Heart right ventricle (tissue), 16 donors: Measurements from ENCODE around the gene KIRREL1. TPM values are rescaled to one million over a fixed set of nuclear protein-coding genes. Genes with fewer than 3 reads are reported as not detected.
A peak's percentile ranks its signal among the peaks of the same experiment; 100 is the strongest.

Source experiments
- ATAC-seq, 8 donors: fragments of 200-7000 bp; cut with Tn5 transposase; one replicate each; pipeline ENCODE4 v1.9.1; 2020; ENCODE audit warnings: mild to moderate bottlenecking in 8 of 8, moderate library complexity in 8 of 8, moderate number of reproducible peaks in 1 of 8
- DNase-seq, 2 donors: peaks; one replicate each; pipeline ENCODE4 v3.0.0-alpha.2; 2020
- H3K27ac ChIP-seq, 10 donors: fragments of 200-600 bp; sonication (generic) in 2 of 10; one replicate each; pipeline versions ENCODE4 v1.5.0 to v1.8.0; 2020 to 2022; ENCODE audit warnings: mild to moderate bottlenecking in 3 of 10
- H3K27me3 ChIP-seq, 7 donors: fragments of 200-600 bp; one replicate each; pipeline ENCODE4 v1.8.0; 2021 to 2022; ENCODE audit warnings: mild to moderate bottlenecking in 2 of 7
- H3K36me3 ChIP-seq, 9 donors: fragments of 200-600 bp; sonication (generic) in 1 of 9; one replicate each; pipeline versions ENCODE4 v1.5.0 to v1.8.0; 2020 to 2022; ENCODE audit warnings: mild to moderate bottlenecking in 2 of 9
- H3K4me1 ChIP-seq, 9 donors: fragments of 200-600 bp; sonication (generic) in 1 of 9; one replicate each; pipeline versions ENCODE4 v1.5.0 to v1.8.0; 2020 to 2022; ENCODE audit warnings: mild to moderate bottlenecking in 4 of 9
- H3K4me3 ChIP-seq, 10 donors: fragments of 200-600 bp; sonication (generic) in 2 of 10; one replicate each; pipeline versions ENCODE4 v1.5.0 to v1.8.0; 2020 to 2022; ENCODE audit warnings: mild to moderate bottlenecking in 7 of 10, moderate library complexity in 2 of 10
- H3K9me3 ChIP-seq, 11 donors: fragments of 200-600 bp in 10 of 11; sonication (generic) in 2 of 11; one replicate each; pipeline versions ENCODE4 v1.5.0 to v1.8.0; 2013 to 2022; ENCODE audit warnings: mild to moderate bottlenecking in 2 of 11, control low read depth in 1 of 11, moderate library complexity in 1 of 11
- CTCF ChIP-seq, 9 donors: fragments of 200-600 bp; sonication (generic) in 2 of 9; IDR thresholded peaks; one replicate each; pipeline versions ENCODE4 v1.5.0 to v1.8.0; 2021 to 2022; ENCODE audit warnings: antibody characterized with exemption in 9 of 9, mild to moderate bottlenecking in 5 of 9, moderate library complexity in 1 of 9
- WGBS, 2 donors: extraction: QIAGEN DNeasy Blood & Tissue Kit; methylation state at CpG; one replicate each; pipeline ENCODE4 v1.1.7; 2013; ENCODE audit warnings: inconsistent platforms in 1 of 2; 5-methylcytosine and 5-hydroxymethylcytosine counted together
- intact Hi-C, 10 donors: fragments of 100-400 bp; cut with DNase I; formaldehyde crosslinking; loops; one replicate each; pipeline versions ENCODE4 v1.11.1 to v1.14.2; 2022
- polyA plus RNA-seq, 2 donors: library from polyadenylated mRNA; stranded (reverse); fragments of 200-250 nt; gene quantifications; one replicate each; pipeline ENCODE4 v1.2.3, GENCODE V29; 2013
- total RNA-seq, 10 donors: library from RNA; stranded (reverse); fragmentation: NEBNext Ultra II Directional in 3 of 10; extraction: Animal tissue kit (Norgen Biotek cat#: 25700) in 3 of 10; gene quantifications; one replicate each; pipeline versions ENCODE4 v1.2.1 to v1.2.4, GENCODE V29; 2021 to 2023
- donor health status: Arrhythmogenic right ventricular cardiomyopathy.
- donor health status: ischemic (EF 13 %, LVEDD 7.1; RV severe dilation, severe dysfunction).
- donor health status: healthy with polysubstance abuse.
- donor health status: DM: no; HTN: yes; CAD: no.
- donor health status: DM: no; HTN: no; CAD: no.
- donor health status: ischemic (EF 25% LVEDD 6.9; RV normal size, moderate dysfunction).
- donor health status: ischemic (EF 25% LVEDD 5.7; RV mildly dilated, moderate dysfunction).
- donor health status: healthy.
- donor health status: DM: yes; HTN: yes; CAD: no.
- donor health status: Ischemic cardiomyopathy.
- donor health status: ischemic (EF 35%, LVEDD 5.7; RV mildly dilated, moderate dysfunction).
- donor health status: nonischemic (EF 11% LVEDD 7.7; RV severe dilation, severe dysfunction).
- donor health status: DM: yes; HTN: yes; CAD: no.
- donor health status: PGD.
- donor health status: ischemic (EF 29% LVEDD 5.4; RV normal size, mild dysfunction).
- donor health status: nonischemic (EF 23%, LVEDD 6.1; RV moderate dilation, normal function).

Gene KIRREL1
- total and polyA plus RNA-seq, 12 donors = 4.1 to 14.7 (median 7.4) TPM

- Histone ChIP-seq H3K27me3 (peaks cover 0 to 23% (median 10%) of the 10 kb centered on the region in 7 donors), H3K4me1 (peaks cover 0 to 30% (median 13%) of the 10 kb centered on the region in 9 donors), H3K36me3 (no peaks in the 10 kb centered on the region), H3K4me3 (no peak overlapping the region), H3K9me3 (peaks cover 0 to 5% (median 0%) of the 10 kb centered on the region in 11 donors), H3K27ac (no peak overlapping the region)
- DNase-seq (no peak), ATAC-seq (no peak)
- 78 to 81% methylated on average over 9 of the region's 9 CpGs for WGBS, 2 donors
- intact Hi-C loops = loop anchor here in 7 of 10 donors (5.0 to 10.0 kb wide), 8 partner anchors 121 to 1109 kb away; partner anchors contain the start of genes AIM2 (in 2 of the 7) and IFI16 (in 1 of the 7)
- TF ChIP-seq CTCF (IDR thresholded peaks at IDR 0.05) = no peak
Observed at GRCh38 chr1:157966031-157966537, 27.4 kb upstream of the KIRREL1 start.

GRCh38 chr1:157967205-157967604 lies 26.2 kb upstream of the KIRREL1 start:
- intact Hi-C loops = loop anchor here in 7 of 10 donors (5.0 to 10.0 kb wide), 8 partner anchors 120 to 1108 kb away; partner anchors contain the start of genes AIM2 (in 2 of the 7) and IFI16 (in 1 of the 7)
- no peak for TF ChIP-seq CTCF (IDR thresholded peaks at IDR 0.05)
- peaks cover 0 to 19% (median 9%) of the 10 kb centered on the region in 7 donors for H3K27me3 ChIP-seq
- H3K27ac ChIP-seq = no peak overlapping the region
- H3K4me1 ChIP-seq = peaks cover 0 to 28% (median 13%) of the 10 kb centered on the region in 9 donors
- no peaks in the 10 kb centered on the region for H3K36me3 ChIP-seq
- DNase-seq (no peak), ATAC-seq (no peak)
- no peak overlapping the region for H3K4me3 ChIP-seq
- peaks cover 0 to 5% (median 0%) of the 10 kb centered on the region in 11 donors for H3K9me3 ChIP-seq

- Histone ChIP-seq H3K9me3 (peaks cover 0 to 5% (median 0%) of the 10 kb centered on the region in 11 donors), H3K36me3 (no peaks in the 10 kb centered on the region), H3K27ac (peak overlapping the region in 3 of 10 donors; percentile 33 to 52 (median 46)), H3K27me3 (peaks cover 0 to 6% (median 0%) of the 10 kb centered on the region in 7 donors), H3K4me3 (no peak overlapping the region), H3K4me1 (peaks cover 0 to 25% (median 13%) of the 10 kb centered on the region in 9 donors)
- no peak for TF ChIP-seq CTCF (IDR thresholded peaks at IDR 0.05)
- DNase-seq (peak in 1 of 2 donors; percentile 25), ATAC-seq (peak in 6 of 8 donors; percentile 28 to 77 (median 48))
- intact Hi-C loops = loop anchor here in 7 of 10 donors (2.0 to 10.0 kb wide), 9 partner anchors 119 to 1106 kb away; partner anchors contain the start of genes AIM2 (in 2 of the 7) and IFI16 (in 1 of the 7)
- WGBS, 2 donors = 40 to 41% methylated on average over 7 of the region's 7 CpGs
Observed at GRCh38 chr1:157968508-157968907, 24.9 kb upstream of the KIRREL1 start.

- Histone ChIP-seq H3K4me3 (no peak overlapping the region), H3K4me1 (peaks cover 0 to 23% (median 13%) of the 10 kb centered on the region in 9 donors), H3K27me3 (peaks cover 0 to 2% (median 0%) of the 10 kb centered on the region in 7 donors), H3K27ac (peak overlapping the region in 3 of 10 donors; percentile 33 to 52 (median 46)), H3K36me3 (no peaks in the 10 kb centered on the region), H3K9me3 (peaks cover 0 to 5% (median 0%) of the 10 kb centered on the region in 11 donors)
- 54 to 59% methylated on average over 2 of the region's 2 CpGs for WGBS, 2 donors
- intact Hi-C loops = loop anchor here in 7 of 10 donors (2.0 to 10.0 kb wide), 9 partner anchors 118 to 1106 kb away; partner anchors contain the start of genes AIM2 (in 2 of the 7) and IFI16 (in 1 of the 7)
- TF ChIP-seq CTCF (IDR thresholded peaks at IDR 0.05) = no peak
- DNase-seq = no peak
- peak in 2 of 8 donors; percentile 17 to 46 for ATAC-seq
Observed at GRCh38 chr1:157968946-157969345, 24.5 kb upstream of the KIRREL1 start.
